Measurements from ENCODE around the gene OLFML2B.
"Not testable (repeated sequence)": the region's sequence is repeated elsewhere in the genome, so short reads cannot be mapped to it uniquely, and the experiment has no call there.

OLFML2B gene

DNA sequence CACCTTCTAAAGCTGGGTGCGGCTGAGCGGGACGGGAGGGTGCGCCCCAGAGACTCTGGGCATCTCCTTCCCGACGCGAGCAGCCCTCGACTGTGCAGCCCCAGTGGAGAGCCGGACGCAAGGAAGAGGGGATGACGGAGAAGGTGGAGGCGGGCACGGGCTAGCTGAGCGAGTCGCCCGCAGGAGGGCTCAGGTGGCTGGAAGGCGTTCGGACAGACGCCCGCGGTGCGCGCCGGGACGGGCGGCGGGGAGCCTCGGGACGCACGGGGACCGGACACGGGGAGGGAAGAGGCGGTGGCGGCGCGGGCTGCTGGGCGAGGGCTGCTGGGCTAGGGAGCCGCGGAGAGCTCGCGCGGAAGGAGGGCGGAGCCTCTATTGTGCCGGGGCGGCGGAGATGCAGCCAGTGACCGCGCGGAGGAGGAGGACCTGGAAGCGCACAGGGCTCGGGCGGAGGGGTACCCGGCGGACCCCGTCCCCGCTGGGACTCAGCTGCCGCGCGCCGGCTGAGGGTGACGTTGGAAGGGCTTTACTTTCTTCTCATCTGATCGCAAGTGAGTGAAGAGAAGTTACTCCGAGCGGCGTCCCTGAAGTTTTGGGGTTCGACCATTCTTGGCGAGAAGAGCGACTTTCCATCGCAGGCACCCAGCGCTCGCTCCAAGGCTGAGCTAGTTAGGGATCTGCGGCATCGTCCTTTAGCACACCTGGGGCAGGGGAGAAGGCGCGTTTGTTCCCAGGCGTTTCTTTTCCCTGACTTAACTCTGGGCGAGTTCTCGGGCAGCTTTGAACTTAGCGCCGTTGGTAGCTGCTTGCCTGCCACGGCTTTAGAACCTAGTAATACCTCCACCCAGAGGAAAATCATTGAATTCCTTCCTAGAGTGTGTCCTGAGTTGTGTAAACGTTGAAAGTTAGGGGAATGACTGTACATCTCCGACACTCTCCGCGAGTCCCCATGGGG, at the start of gene OLFML2B:
Gene OLFML2B (minus strand): TSS at position 323 of the 955 bp plus-strand sequence. CDS start 439 bp downstream, outside the sequence.
- DNase-seq (ENCODE audit: low read depth in 2 of 3, low spot score in 1 of 3), result peak in 2 of 3 donors; percentile 18 to 34

DNA sequence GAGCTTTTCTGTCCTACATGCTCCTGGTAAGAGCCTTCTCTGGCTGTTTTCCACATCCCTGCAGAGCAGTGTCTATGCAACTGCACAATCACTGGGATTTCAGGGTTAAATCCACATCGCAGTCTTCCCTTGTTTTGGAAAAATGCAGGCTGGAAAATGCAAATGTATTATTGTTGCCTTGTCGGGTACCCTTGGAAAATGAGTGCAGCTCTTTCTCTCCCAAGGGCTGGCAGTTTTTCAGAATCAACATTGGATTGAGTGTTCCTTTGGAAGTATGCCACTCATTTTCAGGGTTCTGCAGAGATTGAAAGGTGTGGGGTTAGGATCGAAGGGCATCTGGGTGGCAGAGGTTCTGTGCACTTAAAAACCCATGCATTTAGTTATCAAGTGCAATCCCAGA, 49.1 kb upstream of the OLFML2B start:
- no peak for DNase-seq (ENCODE audit: low read depth in 2 of 3, low spot score in 1 of 3)

DNA sequence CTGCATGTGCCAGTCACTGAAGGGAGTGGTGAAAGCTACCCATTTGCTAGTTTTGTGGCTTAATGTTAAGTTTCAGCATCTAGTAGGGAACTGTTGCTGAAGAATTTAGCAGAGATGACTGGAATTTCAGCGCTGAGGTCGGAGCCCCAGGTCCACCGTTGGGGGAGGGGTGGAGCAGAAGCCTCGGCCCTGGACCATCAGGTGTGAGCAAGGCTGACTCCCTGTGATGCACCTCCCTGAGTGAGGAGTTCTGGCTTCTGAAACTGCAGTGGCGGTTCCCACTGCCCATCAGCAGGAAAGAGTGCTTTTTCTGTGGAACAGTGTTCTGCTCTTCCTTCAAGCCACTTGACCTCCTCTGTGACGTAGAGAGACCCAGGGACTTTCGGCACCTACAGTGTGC, 47.2 kb upstream of the OLFML2B start:
- no peak for DNase-seq (ENCODE audit: low read depth in 2 of 3, low spot score in 1 of 3)

DNA sequence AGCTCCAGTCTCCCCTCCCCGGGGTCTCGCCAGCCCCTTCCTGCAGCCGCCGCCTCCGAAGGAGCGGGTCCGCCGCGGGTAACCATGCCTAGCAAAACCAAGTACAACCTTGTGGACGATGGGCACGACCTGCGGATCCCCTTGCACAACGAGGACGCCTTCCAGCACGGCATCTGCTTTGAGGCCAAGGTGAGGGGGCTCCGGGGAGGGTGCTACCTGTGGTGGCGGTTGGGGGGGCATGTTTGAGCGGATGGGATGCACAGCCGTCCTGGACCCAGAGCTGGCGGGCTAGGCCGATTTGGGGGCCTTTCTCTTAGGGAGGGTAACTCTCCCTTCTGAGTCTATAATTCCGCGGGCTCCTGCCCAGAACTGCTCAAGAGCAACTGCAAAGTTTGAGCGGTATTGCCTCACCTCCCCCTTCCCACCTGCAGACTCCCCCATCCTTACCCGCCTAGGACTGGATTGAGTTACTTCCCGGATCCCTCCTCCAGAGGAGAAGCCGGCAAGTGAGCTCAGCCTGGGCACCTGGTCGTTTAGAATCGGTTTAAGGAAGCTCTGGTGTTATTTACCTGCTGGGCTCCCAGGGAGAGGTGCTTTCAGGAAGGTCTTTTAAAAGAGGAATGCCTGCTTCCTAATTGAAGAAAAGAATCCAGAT, 46.6 kb upstream of the OLFML2B start:
- no peak for DNase-seq (ENCODE audit: low read depth in 2 of 3, low spot score in 1 of 3)

DNA sequence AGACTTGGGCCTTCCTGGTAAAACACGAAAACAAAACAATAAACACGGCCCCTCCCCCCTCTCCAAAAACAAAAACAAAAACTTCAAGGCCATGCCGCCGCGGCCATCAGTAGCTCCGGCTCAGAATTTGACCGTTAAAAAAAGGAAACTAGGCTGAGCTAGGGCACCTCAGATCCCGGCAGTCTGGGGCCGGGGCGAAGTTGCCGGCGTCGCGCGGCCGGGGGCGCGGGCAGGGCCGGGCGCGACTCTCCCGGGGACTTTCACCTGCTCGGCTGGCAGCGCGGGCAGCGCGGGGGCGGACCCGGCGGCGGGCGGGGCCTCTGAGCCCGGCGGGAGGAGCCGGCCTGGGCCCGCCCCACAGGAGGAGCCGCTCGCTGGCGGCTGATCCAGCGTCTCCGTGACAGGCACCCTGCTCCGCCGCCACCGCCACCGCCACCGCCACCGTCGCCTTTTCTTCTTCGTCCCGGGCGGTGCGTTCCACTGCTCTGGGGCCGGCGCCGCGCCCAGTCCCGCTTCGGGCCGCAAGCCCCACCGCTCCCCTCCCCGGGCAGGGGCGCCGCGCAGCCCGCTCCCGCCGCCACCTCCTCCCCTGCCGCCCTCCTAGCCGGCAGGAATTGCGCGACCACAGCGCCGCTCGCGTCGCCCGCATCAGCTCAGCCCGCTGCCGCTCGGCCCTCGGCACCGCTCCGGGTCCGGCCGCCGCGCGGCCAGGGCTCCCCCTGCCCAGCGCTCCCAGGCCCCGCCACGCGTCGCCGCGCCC, 45.8 kb upstream of the OLFML2B start, which contains the start of gene NOS1AP:
Gene NOS1AP (plus strand): TSS at position 358 of the 760 bp plus-strand sequence. CDS start 487 bp downstream, outside the sequence.
- DNase-seq (ENCODE audit: low read depth in 2 of 3, low spot score in 1 of 3), result peak; percentile 55 to 79 (median 60)

DNA sequence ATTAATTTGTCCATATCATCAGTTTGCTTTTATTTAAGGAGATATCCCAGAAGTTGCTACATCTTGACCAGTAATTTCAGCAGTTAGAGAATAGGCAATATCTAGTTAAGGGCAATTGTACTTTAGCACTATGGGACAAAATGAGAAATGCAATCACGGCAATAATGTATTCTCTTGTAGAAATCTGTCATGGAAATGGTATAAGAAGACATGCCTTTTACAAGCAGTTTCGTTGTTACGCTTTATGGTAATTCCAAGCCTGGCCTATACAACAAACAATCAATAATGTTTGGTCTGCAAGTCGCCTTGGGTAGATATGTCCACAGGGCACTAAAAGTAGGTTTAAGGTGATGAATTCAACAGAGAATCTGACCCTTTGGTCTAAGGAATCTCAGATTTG, 44.6 kb upstream of the OLFML2B start:
- DNase-seq (ENCODE audit: low read depth in 2 of 3, low spot score in 1 of 3), result no peak

DNA sequence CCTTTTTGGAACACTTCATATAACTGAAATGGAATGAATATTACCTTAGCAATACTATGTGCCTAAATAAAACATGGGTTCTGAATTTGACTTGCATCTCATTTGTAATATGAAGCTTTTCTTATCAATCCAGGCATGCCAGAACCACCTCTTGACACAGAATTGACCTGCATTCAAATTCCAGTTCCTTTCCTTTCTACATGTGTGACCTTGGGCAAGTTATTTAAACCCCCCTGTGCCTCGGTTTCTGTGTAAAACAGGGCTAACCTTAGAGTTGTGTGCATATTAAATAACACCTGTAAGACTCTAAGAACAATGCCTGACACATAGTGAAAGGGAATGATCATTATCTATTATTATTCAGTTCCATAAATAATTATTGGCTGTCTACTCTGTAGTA, 43.8 kb upstream of the OLFML2B start:
- no peak for DNase-seq (ENCODE audit: low read depth in 2 of 3, low spot score in 1 of 3)

DNA sequence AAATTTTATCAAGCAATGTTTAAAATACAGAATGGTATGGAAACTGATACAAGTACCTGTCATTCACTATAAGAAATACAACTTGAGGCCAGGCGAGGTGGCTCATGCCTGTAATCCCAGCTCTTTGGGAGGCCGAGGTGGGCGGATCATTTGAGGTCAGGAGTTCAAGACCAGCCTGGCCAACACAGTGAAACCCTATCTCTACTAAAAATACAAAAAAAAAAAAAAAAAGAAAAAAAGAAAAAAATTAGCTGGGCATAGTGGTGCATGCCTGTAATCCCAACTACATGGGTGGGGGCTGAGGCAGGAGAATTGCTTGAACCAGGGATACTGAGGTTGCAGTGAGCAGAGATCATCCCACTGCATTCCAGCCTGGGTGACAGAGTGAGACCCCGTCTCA, 43.2 kb upstream of the OLFML2B start:
- DNase-seq (ENCODE audit: low read depth in 2 of 3, low spot score in 1 of 3), result not testable (repeated sequence)

DNA sequence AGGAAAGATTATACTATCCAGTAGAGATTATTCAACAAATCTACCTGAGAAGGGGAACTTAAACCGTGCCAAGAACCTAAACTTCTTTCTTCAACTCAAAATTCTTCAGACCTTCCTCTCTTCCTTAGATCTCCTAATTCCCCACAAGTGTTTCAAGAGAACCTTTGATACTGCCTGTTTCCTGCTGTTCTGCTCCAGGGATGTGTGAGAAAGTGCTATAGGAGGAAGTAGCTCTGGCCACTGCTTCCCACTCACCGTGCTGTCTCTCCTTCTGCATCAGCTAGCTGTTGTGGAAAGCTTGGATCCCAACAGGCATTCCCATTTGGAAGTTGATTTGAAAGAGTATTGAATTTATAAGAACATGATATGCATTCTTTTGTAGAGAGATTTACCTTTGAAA, 41.3 kb upstream of the OLFML2B start:
- DNase-seq (ENCODE audit: low read depth in 2 of 3, low spot score in 1 of 3), result no peak

DNA sequence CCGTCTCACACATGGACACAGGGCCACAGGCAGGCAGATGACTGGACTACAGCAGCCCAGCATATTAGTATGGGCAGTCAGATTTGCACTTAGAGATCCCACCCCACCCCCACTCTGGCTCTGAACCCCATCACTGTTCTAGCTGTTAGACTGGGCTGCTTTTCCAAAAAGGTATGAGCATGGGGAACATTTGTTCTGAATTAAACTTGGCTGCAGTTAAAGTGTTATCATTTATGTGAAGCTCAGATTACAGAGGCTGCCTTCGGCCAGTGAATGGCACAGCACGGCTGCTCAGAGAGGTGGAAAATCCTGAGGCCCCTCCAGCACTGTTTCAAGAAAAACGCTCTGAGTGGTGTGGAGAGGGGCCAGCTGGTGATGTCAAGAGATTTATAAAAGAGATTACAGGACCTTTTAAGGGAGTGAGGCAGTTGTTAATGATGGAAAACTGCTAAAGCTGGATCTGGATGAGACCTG, 38.9 kb upstream of the OLFML2B start:
- no peak for DNase-seq (ENCODE audit: low read depth in 2 of 3, low spot score in 1 of 3)

DNA sequence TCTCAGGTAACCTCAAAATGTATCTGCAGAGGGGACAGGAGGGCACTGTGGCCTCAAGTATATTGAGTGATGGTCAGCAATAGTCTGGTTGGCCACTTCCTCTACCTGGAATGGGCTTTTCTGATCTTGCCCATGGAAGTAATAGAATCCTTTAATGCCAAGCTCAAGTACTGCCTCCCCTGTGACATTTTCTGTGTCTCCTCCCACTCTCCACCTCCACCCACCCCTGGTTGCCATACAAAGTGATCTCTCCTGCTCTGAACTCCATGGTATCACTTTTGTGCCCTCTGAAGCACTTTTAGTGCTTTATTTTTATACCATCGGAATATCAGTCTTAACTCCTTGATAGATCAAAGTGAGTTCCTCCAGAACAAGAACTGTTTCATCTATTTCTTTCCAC, 36.6 kb upstream of the OLFML2B start:
- no peak for DNase-seq (ENCODE audit: low read depth in 2 of 3, low spot score in 1 of 3)

DNA sequence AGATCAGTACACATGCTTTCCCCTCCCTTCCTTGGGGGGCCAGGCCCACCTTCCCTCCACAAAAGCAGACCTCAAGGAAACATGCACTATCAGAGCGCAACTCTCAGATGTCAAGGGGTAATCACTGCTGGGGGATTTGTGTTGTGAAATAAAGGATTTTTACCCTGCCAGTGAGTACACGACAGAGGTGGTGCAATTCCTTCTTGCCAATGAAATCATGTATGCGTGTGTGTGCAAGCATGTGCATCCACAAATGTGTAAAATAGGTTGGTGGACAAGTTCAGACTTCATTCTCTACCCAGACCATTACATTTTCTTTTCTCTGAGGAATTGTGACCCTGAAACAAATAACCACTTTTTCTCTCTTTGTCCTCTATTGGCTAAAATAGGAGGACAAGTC, 36.1 kb upstream of the OLFML2B start:
- DNase-seq (ENCODE audit: low read depth in 2 of 3, low spot score in 1 of 3), result no peak

DNA sequence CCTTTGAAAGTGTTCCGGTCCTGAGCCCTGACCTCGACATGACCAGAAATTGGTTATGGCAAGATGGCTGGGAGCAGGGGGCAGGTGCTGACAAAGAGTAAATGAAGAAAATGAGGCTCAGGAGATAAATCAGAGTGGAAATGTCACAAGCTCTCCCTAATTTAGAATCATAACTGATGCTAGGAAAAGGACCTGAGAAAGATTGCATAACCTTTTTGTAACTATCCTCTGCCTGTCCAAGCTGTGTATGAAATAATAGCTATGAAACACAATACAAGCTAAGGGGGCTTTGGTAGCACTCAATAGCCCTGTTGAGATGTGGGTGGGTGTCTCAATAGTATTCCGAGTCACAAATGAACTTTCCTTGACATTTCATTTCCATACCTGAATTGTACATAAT, 32.9 kb upstream of the OLFML2B start:
- DNase-seq (ENCODE audit: low read depth in 2 of 3, low spot score in 1 of 3), result no peak

DNA sequence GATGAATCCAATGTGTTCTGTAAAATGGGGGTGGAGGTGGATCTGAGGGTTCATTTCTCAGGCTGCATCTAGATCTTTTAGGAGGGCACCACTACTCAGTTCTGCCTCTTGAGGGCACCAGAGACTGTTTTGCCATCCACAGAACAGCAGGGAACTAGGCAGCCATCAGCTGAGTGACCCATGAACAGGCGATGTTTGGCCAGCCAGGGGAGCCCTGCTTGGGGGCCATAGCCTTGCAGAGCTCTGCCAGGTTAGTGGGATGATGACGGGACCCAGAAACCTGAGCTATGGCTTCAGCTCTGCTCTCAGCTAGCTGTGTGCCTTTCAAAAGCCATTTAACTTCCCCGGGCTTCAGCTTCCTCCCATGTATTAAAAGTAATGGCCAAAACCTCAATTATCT, 32.4 kb upstream of the OLFML2B start:
- peak in 1 of 3 donors; percentile 22 for DNase-seq (ENCODE audit: low read depth in 2 of 3, low spot score in 1 of 3)

DNA sequence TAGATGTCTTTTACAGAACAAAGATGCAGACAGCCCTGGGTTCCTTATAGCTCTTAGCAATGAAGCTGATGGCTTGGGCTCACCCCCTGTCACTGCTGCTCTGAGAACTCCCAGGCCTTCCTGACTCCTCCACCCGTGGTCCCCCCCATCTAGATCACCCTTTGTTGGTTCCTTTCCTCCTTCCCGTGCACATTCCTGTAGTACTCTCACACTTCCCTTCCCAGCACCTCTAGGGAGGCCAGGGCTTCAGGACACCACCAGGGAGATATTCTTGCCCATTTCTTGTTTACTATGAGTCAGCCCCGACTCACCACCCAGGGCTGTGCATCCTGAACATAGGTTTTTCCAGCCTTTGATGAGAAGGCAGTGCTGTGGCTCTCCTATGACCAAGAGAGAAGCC, 31.4 kb upstream of the OLFML2B start:
- DNase-seq (ENCODE audit: low read depth in 2 of 3, low spot score in 1 of 3), result no peak

DNA sequence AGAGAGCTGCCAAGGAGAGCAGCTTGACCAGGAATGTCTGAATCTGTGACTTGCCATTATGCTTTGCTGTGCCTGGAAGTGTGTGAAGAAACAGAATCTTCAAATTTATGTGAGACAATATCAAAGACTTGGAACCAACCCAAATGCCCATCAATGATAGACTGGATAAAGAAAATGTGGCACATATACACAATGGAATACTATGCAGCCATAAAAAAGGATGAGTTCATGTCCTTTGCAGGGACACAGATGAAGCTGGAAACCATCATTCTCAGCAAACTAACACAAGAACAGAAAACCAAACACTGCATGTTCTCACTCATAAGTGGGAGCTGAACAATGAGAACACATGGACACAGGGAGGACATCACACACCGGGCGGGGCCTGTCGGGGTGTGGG, 30.3 kb upstream of the OLFML2B start:
- not testable (repeated sequence) for DNase-seq (ENCODE audit: low read depth in 2 of 3, low spot score in 1 of 3)

DNA sequence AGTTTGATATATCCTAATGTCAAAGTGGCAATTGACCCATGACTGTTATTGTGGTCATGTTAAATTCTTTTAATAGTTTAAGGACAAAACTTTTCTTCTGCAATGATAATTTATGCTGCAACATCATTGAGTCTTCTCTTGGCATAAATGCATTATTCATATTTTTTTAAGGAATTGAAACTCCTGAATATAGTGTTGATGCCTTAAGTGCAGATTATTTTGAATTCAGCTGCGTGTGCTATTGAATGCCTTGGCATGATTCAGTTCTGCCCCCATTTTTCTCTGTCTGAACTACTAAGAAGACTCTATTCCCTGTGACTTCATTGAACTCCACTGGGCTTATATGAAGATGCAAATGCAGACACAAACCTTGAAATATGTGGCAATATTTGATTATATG, 23.3 kb upstream of the OLFML2B start:
- DNase-seq (ENCODE audit: low read depth in 2 of 3, low spot score in 1 of 3), result no peak

DNA sequence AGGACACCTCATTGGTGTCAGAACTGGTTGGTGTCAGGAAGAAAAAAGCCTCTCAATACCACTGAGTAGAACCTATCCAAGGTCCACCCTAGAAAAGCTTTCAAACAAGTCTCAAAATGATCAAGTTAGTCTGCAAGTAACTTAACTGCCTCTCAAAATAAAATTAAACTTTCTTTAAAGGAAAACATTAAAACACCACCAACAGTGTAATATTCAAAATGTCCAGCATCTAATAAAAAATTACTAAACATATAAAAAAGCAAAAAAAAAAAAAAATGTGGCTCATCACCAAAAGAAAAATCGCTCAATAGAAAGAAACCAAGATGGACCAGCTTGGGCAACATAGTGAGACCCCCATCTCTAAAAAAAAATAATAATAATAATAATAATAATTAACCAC, 18.7 kb upstream of the OLFML2B start:
- DNase-seq (ENCODE audit: low read depth in 2 of 3, low spot score in 1 of 3), result no peak

DNA sequence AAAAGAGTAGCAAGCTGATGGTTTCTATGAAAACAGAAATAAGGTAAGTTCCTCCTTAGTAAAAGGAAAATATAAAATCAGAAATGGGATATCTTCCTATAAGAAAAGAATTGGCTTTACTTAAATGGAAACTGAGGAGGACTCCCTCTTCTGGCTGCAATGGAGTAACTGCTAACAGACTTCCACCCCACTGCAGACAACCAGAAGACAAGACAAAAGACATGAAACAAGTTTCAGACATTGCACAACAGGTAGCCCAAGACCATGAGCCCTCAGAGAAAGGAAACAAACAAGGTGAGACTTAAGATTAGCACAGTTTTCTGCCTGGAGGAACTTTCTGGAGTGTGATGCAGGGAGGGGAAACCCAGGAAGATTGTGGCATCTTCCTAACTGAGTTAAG, 17.0 kb upstream of the OLFML2B start:
- no peak for DNase-seq (ENCODE audit: low read depth in 2 of 3, low spot score in 1 of 3)

DNA sequence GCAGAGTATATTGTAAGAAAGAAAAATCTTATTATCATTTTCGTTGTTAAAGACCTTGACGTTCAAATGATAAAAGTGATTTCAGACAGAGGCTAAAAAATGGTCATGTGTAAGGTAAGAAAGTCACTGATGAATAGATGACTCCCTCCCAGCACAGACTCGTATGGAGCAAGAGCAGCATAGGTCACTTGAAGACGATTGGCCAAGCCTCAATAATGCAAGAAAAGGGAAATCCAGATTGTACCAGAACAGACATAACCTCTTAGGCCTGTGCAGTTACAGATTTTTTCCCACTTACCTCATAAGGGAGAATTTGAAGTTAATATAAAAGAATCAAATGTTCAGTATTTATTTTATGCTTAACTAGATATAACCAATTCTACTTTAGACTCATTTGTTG, 16.3 kb upstream of the OLFML2B start:
- DNase-seq (ENCODE audit: low read depth in 2 of 3, low spot score in 1 of 3), result no peak

DNA sequence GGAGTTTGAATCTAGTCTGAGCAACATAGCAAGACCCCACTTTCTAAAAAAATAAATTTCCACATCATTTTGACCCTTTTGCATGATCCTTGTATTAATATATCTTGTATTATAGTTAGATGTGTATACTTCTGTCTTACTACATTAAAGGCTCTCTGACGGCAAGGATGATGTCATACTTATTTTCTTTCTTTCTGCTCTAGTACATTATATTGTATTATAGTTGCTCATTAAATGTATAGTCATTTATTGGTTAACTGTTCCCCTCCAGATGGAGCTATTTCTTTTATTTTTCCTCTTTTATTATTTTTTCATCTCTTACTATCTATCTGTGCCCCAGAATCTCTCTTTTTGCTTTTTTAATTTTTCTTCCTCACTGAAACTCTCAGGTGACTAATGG, 15.0 kb upstream of the OLFML2B start:
- DNase-seq (ENCODE audit: low read depth in 2 of 3, low spot score in 1 of 3), result no peak

Data from stimulated activated CD4-positive, alpha-beta T cell treated with anti-CD3 and anti-CD28 coated beads, Interleukin-12 subunit alpha, Interleukin-12 subunit beta, amount 100 ng/mL, for 48 hours (primary cell).